Testis (tissue), 3 donors: ENCODE measurements around the gene CEACAM16. TPM values are rescaled to one million over a fixed set of nuclear protein-coding genes. Genes with fewer than 3 reads are reported as not detected.
"Not testable (repeated sequence)": the region's sequence is repeated elsewhere in the genome, so short reads cannot be mapped to it uniquely, and the experiment has no call there.

Source experiments
- DNase-seq: peaks from one replicate; pipeline ENCODE4 v3.0.0-alpha.2; 2019
- H3K27ac ChIP-seq, 2 donors: fragments of 200-600 bp; sonication (generic); one replicate each; pipeline ENCODE4 v1.5.1; 2019
- H3K27me3 ChIP-seq: fragments of 200-600 bp; sonication (generic); one replicate; pipeline ENCODE4 v1.5.1; 2019
- H3K36me3 ChIP-seq: fragments of 200-600 bp; sonication (generic); one replicate; pipeline ENCODE4 v1.5.1; 2017; ENCODE audit warnings: low read depth; ENCODE audit errors: missing control alignments
- H3K4me1 ChIP-seq: fragments of 200-600 bp; sonication (generic); one replicate; pipeline ENCODE4 v1.5.1; 2019
- H3K4me3 ChIP-seq, 2 donors: fragments of 200-600 bp; sonication (generic); one replicate each; pipeline ENCODE4 v1.5.1; 2017 to 2019
- H3K9me3 ChIP-seq: fragments of 200-600 bp; sonication (generic); one replicate; pipeline ENCODE4 v1.5.1; 2017
- POLR2A ChIP-seq: fragments of 450-650 bp; IDR thresholded peaks from one replicate; pipeline ENCODE4 v1.6.1; 2017; ENCODE audit warnings: antibody characterized with exemption, mild to moderate bottlenecking, moderate library complexity
- WGBS, 2 donors: methylation state at CpG; one replicate each; pipeline ENCODE4 v1.1.5; 2018; 5-methylcytosine and 5-hydroxymethylcytosine counted together
- intact Hi-C: fragments of 100-400 bp; cut with DNase I; formaldehyde crosslinking; loops from one replicate; pipeline ENCODE4 v1.15.1; 2023; ENCODE audit warnings: low total_unique reads
- polyA plus RNA-seq: library from polyadenylated mRNA; stranded (reverse); fragments of 350-450 nt; fragmentation: Illumina TruSeq; extraction: RNeasy Lipid Tissue Mini Kit (QIAGEN cat#74804); gene quantifications from one replicate; pipeline ENCODE4 v1.2.3, GENCODE V29; 2014; ENCODE audit warnings: low read depth, low replicate concordance; ENCODE audit not compliant: insufficient read depth
- total RNA-seq, 2 donors: library from RNA; depleted of rRNA; stranded (reverse); fragments of >200 nt; gene quantifications; one replicate each; pipeline ENCODE4 v1.2.3, GENCODE V29; 2016
- TF ChIP-seq, protein P1 (sequence below), 3 experiments: fragments of 450-650 bp in 2 of 3; fragments of 200-600 bp in 1 of 3; sonication (generic) in 1 of 3; IDR thresholded peaks; one replicate each; pipeline ENCODE4 v1.5.1; 2016 to 2019; ENCODE audit warnings: antibody characterized with exemption in 3 of 3, mild to moderate bottlenecking in 2 of 3, moderate library complexity in 1 of 3

The CEACAM16 gene
- total and polyA plus RNA-seq, 3 donors from 2014 or later, result 0.50 TPM; not detected in 2

DNA sequence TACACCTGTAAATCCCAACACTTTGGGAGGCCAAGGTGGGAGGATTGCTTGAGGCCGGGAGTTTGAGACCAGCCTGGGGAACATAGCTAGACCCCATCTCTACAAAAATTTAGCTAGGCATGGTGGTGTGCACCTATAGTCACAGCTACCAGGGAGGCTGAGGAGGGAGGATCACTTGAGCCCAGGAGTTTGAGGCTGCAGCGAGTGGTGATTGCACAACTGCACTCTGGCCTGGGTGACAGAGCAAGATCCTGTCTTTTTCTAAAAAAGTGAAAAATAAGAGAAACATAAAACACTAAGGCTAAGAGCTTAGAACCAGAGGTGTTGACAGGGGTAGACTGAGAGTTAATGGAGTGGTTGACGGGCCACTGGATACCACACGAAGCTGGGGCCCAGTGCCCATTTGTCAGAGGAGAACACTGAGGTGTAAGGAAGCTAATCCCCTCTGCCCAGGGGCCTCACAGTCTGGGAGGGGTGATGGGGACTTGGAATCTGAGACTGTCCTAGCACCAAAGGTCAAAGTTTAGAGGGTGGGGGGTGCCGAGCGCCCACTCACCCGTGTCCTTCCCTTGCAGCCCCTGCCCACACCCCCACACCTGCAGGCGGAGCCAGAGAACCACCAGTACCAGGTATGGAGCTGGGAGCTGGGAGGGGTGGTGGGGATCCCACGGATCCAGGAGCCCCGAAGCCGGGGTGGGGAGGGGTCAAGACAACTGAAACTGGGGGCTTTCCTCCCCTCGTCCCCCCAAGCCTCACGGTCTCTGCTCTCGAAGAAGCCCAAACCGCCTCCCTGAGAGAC is 16.8 kb upstream of the CEACAM16 start:
- TF ChIP-seq, protein P1, sequence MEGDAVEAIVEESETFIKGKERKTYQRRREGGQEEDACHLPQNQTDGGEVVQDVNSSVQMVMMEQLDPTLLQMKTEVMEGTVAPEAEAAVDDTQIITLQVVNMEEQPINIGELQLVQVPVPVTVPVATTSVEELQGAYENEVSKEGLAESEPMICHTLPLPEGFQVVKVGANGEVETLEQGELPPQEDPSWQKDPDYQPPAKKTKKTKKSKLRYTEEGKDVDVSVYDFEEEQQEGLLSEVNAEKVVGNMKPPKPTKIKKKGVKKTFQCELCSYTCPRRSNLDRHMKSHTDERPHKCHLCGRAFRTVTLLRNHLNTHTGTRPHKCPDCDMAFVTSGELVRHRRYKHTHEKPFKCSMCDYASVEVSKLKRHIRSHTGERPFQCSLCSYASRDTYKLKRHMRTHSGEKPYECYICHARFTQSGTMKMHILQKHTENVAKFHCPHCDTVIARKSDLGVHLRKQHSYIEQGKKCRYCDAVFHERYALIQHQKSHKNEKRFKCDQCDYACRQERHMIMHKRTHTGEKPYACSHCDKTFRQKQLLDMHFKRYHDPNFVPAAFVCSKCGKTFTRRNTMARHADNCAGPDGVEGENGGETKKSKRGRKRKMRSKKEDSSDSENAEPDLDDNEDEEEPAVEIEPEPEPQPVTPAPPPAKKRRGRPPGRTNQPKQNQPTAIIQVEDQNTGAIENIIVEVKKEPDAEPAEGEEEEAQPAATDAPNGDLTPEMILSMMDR (IDR thresholded peaks at IDR 0.05), result no peak
- TF ChIP-seq POLR2A, result no peak
- Histone ChIP-seq H3K27me3 (no peaks in the 10 kb centered on the region), H3K4me1 (no peaks in the 10 kb centered on the region), H3K36me3 (no peaks in the 10 kb centered on the region), H3K4me3 (no peak overlapping the region), H3K27ac (no peak overlapping the region), H3K9me3 (no peaks in the 10 kb centered on the region)
- WGBS, 2 donors, result 94 to 95% methylated on average over 8 to 15 of the region's 15 CpGs
- intact Hi-C loops, result no loop called here
- no peak for DNase-seq

DNA sequence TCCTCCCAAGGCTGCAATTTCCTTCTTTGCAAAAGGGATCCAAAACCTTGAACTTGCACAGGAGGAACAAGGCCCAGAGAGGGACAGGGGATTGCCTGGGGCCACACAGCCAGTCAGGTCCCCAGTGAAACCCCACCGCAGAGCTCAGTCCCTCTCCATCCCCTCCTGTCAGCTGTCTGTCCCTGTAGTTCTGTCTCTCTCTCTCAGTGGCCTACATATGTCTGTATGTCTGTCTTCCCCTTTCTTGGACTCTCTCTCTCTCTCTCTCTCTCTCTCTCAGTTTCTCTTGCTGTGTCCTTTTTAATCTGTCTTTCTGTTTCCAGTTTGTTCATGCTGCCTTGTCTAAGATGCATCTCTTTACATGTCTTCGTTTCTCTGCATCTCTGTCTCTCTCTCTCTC is 16.1 kb upstream of the CEACAM16 start:
- TF ChIP-seq, protein P1 (IDR thresholded peaks at IDR 0.05), result no peak
- no peak for TF ChIP-seq POLR2A
- Histone ChIP-seq H3K27ac (no peak overlapping the region), H3K4me3 (no peak overlapping the region), H3K4me1 (no peaks in the 10 kb centered on the region), H3K27me3 (no peaks in the 10 kb centered on the region), H3K36me3 (no peaks in the 10 kb centered on the region), H3K9me3 (no peaks in the 10 kb centered on the region)
- intact Hi-C loops, result no loop called here
- WGBS, 2 donors, result 97 to 98% methylated on average over 2 of the region's 2 CpGs
- DNase-seq, result no peak

DNA sequence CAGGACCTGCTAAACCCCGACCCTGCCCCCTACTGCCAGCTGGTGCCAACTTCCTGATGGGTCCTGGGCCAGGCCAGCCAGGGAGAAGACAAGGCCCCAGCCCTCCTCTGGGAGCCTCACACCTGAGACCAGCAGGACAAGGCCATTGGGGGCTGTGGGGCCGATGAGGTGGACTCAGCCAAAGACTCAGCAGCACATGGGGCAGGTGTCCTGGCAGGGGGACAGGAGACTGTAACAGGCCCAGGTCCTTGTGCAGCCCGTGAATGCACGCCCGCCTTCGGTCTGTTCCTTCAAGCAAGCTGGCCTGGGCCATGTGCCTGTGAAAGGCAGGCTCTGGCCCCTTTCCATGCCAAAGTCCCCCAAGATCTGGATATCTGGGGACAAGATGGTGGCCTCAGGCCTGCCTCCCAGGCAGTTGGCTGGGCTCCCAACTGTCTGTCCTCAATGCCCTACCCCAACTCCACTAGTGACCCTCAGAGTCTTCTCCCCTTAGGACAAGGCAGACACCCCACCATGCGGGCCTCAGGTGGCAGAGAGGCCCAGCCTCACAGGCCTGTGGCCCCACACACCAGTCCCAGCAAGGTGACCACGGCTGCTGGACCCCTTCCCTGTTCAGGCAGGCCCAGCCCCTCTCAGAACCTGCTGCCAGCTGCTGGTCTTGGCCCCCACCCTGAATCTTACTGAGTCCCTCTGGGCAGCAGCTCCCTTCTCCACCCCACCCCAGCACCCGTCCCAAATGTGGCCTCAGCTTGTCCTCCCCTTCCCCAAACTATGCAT is 15.3 kb upstream of the CEACAM16 start:
- no peak for TF ChIP-seq POLR2A
- TF ChIP-seq, protein P1 (IDR thresholded peaks at IDR 0.05), result no peak
- no peak overlapping the region for H3K27ac ChIP-seq
- no peaks in the 10 kb centered on the region for H3K36me3 ChIP-seq
- no peak for DNase-seq
- no peaks in the 10 kb centered on the region for H3K4me1 ChIP-seq
- H3K9me3 ChIP-seq, result no peaks in the 10 kb centered on the region
- intact Hi-C loops, result no loop called here
- H3K4me3 ChIP-seq, result no peak overlapping the region
- 74 to 94% methylated on average over 7 to 9 of the region's 9 CpGs for WGBS, 2 donors
- no peaks in the 10 kb centered on the region for H3K27me3 ChIP-seq

DNA sequence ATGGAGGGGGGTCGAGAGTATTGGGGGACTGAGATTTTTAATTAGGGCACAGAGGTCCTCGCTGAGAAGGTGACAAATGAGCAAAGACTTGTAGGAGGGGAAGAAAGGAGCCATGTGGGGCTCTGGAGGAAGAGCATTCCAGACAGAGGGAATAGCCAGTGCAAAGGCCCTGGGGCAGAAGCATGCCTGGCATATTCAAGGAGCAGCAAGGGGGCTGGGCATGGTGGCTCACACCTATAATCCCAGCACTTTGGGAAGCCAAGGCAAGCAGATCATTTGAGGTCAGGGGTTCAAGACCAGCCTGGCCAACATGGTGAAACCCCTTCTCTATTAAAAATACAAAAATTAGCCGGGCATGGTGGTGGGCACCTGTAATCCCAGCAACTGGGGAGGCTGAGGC is 14.6 kb upstream of the CEACAM16 start:
- H3K4me1 ChIP-seq, intact Hi-C loops, H3K4me3 ChIP-seq, DNase-seq, H3K27ac ChIP-seq, H3K9me3 ChIP-seq, H3K36me3 ChIP-seq, H3K27me3 ChIP-seq: not testable (repeated sequence)
- 88 to 95% methylated on average over 3 of the region's 3 CpGs for WGBS, 2 donors
